MG63 (cell line): ENCODE data around the gene DGKK. TPM values are rescaled to one million over a fixed set of nuclear protein-coding genes. Genes with fewer than 3 reads are reported as not detected.
"Not testable (repeated sequence)": the region's sequence is repeated elsewhere in the genome, so short reads cannot be mapped to it uniquely, and the experiment has no call there.

Experiments used
- DNase-seq: peaks from one replicate; pipeline ENCODE4 v3.0.0-alpha.2; 2020
- H3K27me3 ChIP-seq: fragments of 250-450 bp; sonication (Bioruptor Pico); 2 replicates; pipeline ENCODE4 v1.5.1; 2020; ENCODE audit warnings: mild to moderate bottlenecking, moderate library complexity
- H3K36me3 ChIP-seq: fragments of 250-450 bp; sonication (Bioruptor Pico); 2 replicates; pipeline ENCODE4 v1.5.1; 2020; ENCODE audit warnings: mild to moderate bottlenecking, moderate library complexity
- H3K4me3 ChIP-seq: fragments of 250-450 bp; sonication (Bioruptor Pico); 2 replicates; pipeline ENCODE4 v1.5.1; 2020; ENCODE audit warnings: mild to moderate bottlenecking, moderate library complexity
- H3K9me3 ChIP-seq: fragments of 250-450 bp; sonication (Bioruptor Pico); 2 replicates; pipeline ENCODE4 v1.5.1; 2020; ENCODE audit warnings: mild to moderate bottlenecking, moderate library complexity
- total RNA-seq: library from RNA; depleted of rRNA; stranded (reverse); fragments of >200 nt; shearing (Covaris generic); gene quantifications from 2 replicates; pipeline ENCODE4 v1.2.3, GENCODE V29; 2014; ENCODE audit warnings: low replicate concordance

The DGKK gene
- total RNA-seq, 1 experiment from 2014 or later: not detected

GRCh38 chrX:50333308-50333707 lies 137.3 kb downstream of the DGKK start:
- DNase-seq: no peak
- Histone ChIP-seq H3K36me3 (no peaks in the 10 kb centered on the region), H3K9me3 (no peaks in the 10 kb centered on the region), H3K4me3 (no peak overlapping the region), H3K27me3 (no peaks in the 10 kb centered on the region)

- H3K27me3 ChIP-seq, H3K9me3 ChIP-seq, H3K4me3 ChIP-seq, DNase-seq, H3K36me3 ChIP-seq: not testable (repeated sequence)
These were observed 138.0 kb downstream of the DGKK start for GRCh38 chrX:50332668-50333067.

- H3K4me3 ChIP-seq: no peak overlapping the region
- H3K9me3 ChIP-seq: no peaks in the 10 kb centered on the region
- H3K27me3 ChIP-seq: no peaks in the 10 kb centered on the region
- no peak for DNase-seq
- no peaks in the 10 kb centered on the region for H3K36me3 ChIP-seq
These were observed 143.4 kb downstream of the DGKK start for GRCh38 chrX:50327235-50327634.
